ENCODE data around the gene KANSL1. TPM values are rescaled to one million over a fixed set of nuclear protein-coding genes. Genes with fewer than 3 reads are reported as not detected.

Gene KANSL1
- total and polyA plus RNA-seq, 2 donors from 2014 or later: 13.7 to 97.3 TPM

- H3K4me3 ChIP-seq (ENCODE audit: low read length in 3 of 3): no peak overlapping the region
- no peak for DNase-seq
- intact Hi-C loops (cut with DNase I): no loop called here
- TF ChIP-seq CTCF (IDR thresholded peaks at IDR 0.05; ENCODE audit: borderline replicate concordance, extremely low read depth, insufficient read depth): no peak
- H3K9ac ChIP-seq (ENCODE audit: low read length in 3 of 3): no peak overlapping the region
- peaks cover 0 to 36% (median 0%) of the 10 kb centered on the region in 3 donors for H3K4me1 ChIP-seq (ENCODE audit: control insufficient read depth in 2 of 3, insufficient read depth in 2 of 3, low read depth in 1 of 3, low read length in 3 of 3)
- FAIRE-seq: no peak
- no peaks in the 10 kb centered on the region for H3K9me3 ChIP-seq (ENCODE audit: control insufficient read depth in 2 of 3, insufficient read depth in 1 of 3, low read length in 3 of 3)
- no peaks in the 10 kb centered on the region for H3K27me3 ChIP-seq (ENCODE audit: control insufficient read depth, insufficient read depth, low read length)
- no peak overlapping the region for H3K27ac ChIP-seq (ENCODE audit: low read depth in 2 of 2, low read length in 2 of 2)
- no peaks in the 10 kb centered on the region for H3K36me3 ChIP-seq (ENCODE audit: control insufficient read depth in 2 of 3, insufficient read depth in 3 of 3, low read length in 3 of 3)
Measured at GRCh38 chr17:46148247-46148646, 45.0 kb downstream of the KANSL1 start.

GRCh38 chr17:46147296-46147695 lies 45.9 kb downstream of the KANSL1 start:
- Histone ChIP-seq H3K36me3 (ENCODE audit: control insufficient read depth in 2 of 3, insufficient read depth in 3 of 3, low read length in 3 of 3) (no peaks in the 10 kb centered on the region), H3K4me1 (ENCODE audit: control insufficient read depth in 2 of 3, insufficient read depth in 2 of 3, low read depth in 1 of 3, low read length in 3 of 3) (peaks cover 0 to 26% (median 0%) of the 10 kb centered on the region in 3 donors), H3K27me3 (ENCODE audit: control insufficient read depth, insufficient read depth, low read length) (no peaks in the 10 kb centered on the region), H3K4me3 (ENCODE audit: low read length in 3 of 3) (no peak overlapping the region), H3K27ac (ENCODE audit: low read depth in 2 of 2, low read length in 2 of 2) (no peak overlapping the region), H3K9ac (ENCODE audit: low read length in 3 of 3) (no peak overlapping the region), H3K9me3 (ENCODE audit: control insufficient read depth in 2 of 3, insufficient read depth in 1 of 3, low read length in 3 of 3) (no peaks in the 10 kb centered on the region)
- DNase-seq: peak in 1 of 5 donors; percentile 41
- intact Hi-C loops (cut with DNase I): no loop called here
- TF ChIP-seq CTCF (IDR thresholded peaks at IDR 0.05; ENCODE audit: borderline replicate concordance, extremely low read depth, insufficient read depth): no peak
- FAIRE-seq: no peak

GRCh38 chr17:46144246-46144645 lies 49.0 kb downstream of the KANSL1 start:
- H3K36me3 ChIP-seq (ENCODE audit: control insufficient read depth in 2 of 3, insufficient read depth in 3 of 3, low read length in 3 of 3): no peaks in the 10 kb centered on the region
- H3K27me3 ChIP-seq (ENCODE audit: control insufficient read depth, insufficient read depth, low read length): no peaks in the 10 kb centered on the region
- intact Hi-C loops (cut with DNase I): no loop called here
- no peak overlapping the region for H3K9ac ChIP-seq (ENCODE audit: low read length in 3 of 3)
- H3K4me3 ChIP-seq (ENCODE audit: low read length in 3 of 3): no peak overlapping the region
- H3K9me3 ChIP-seq (ENCODE audit: control insufficient read depth in 2 of 3, insufficient read depth in 1 of 3, low read length in 3 of 3): no peaks in the 10 kb centered on the region
- TF ChIP-seq CTCF (IDR thresholded peaks at IDR 0.05; ENCODE audit: borderline replicate concordance, extremely low read depth, insufficient read depth): no peak
- H3K27ac ChIP-seq (ENCODE audit: low read depth in 2 of 2, low read length in 2 of 2): no peak overlapping the region
- H3K4me1 ChIP-seq (ENCODE audit: control insufficient read depth in 2 of 3, insufficient read depth in 2 of 3, low read depth in 1 of 3, low read length in 3 of 3): peaks cover 0 to 21% (median 3%) of the 10 kb centered on the region in 3 donors
- DNase-seq (no peak), FAIRE-seq (no peak)

- Histone ChIP-seq H3K9ac (ENCODE audit: low read length in 3 of 3) (no peak overlapping the region), H3K27me3 (ENCODE audit: control insufficient read depth, insufficient read depth, low read length) (no peaks in the 10 kb centered on the region), H3K27ac (ENCODE audit: low read depth in 2 of 2, low read length in 2 of 2) (no peak overlapping the region), H3K4me1 (ENCODE audit: control insufficient read depth in 2 of 3, insufficient read depth in 2 of 3, low read depth in 1 of 3, low read length in 3 of 3) (peaks cover 0 to 25% (median 6%) of the 10 kb centered on the region in 3 donors), H3K36me3 (ENCODE audit: control insufficient read depth in 2 of 3, insufficient read depth in 3 of 3, low read length in 3 of 3) (no peaks in the 10 kb centered on the region), H3K4me3 (ENCODE audit: low read length in 3 of 3) (no peak overlapping the region), H3K9me3 (ENCODE audit: control insufficient read depth in 2 of 3, insufficient read depth in 1 of 3, low read length in 3 of 3) (no peaks in the 10 kb centered on the region)
- intact Hi-C loops (cut with DNase I): no loop called here
- DNase-seq (no peak), FAIRE-seq (no peak)
- TF ChIP-seq CTCF (IDR thresholded peaks at IDR 0.05; ENCODE audit: borderline replicate concordance, extremely low read depth, insufficient read depth): no peak
Measured at GRCh38 chr17:46143827-46144236, 49.4 kb downstream of the KANSL1 start.

All from kidney (tissue), 14 donors.